Erythroblast (primary cell): ENCODE measurements around the gene ERI2.
"Not testable (repeated sequence)": the region's sequence is repeated elsewhere in the genome, so short reads cannot be mapped to it uniquely, and the experiment has no call there.

Experiments
- DNase-seq, 2 experiments: peaks; one replicate each; lab custom pipeline; 2025; lab: John Stamatoyannopoulos, UW
- GATA1 ChIP-seq: IDR thresholded peaks from 2 replicates; pipeline ENCODE4 v1.6.1; 2011; ENCODE audit warnings: low read depth, mild to moderate bottlenecking, control low read depth, low read length, moderate library complexity
- POLR2A ChIP-seq: IDR thresholded peaks from 2 replicates; pipeline ENCODE4 v1.6.1; 2011; ENCODE audit warnings: mild to moderate bottlenecking, low read length

ERI2 gene

DNA sequence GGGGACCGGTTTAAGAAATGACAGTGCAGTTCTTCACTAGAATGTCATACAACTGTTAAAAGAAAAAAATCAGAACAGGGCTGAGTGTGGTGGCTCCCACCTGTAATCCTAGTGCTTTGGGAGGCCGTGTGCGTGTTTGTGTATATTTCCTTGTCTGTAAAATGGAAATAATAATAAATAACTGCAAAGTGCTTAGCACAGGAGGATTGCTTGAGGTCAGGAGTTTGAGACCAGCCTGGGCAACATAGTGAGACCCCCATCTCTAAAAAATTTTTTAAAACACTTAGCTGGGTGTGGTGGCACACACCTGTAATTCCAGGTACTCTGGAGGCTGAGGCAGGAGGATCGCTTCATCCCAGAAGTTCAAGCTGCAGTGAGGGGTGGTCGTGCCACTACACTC lies 40.0 kb downstream of the ERI2 start:
- TF ChIP-seq POLR2A (no peak), GATA1 (no peak)
- no peak for DNase-seq

GRCh38 chr16:20765732-20766131 lies 40.5 kb downstream of the ERI2 start:
- TF ChIP-seq GATA1 (no peak), POLR2A (no peak)

GRCh38 chr16:20764448-20764847 lies 41.8 kb downstream of the ERI2 start:
- not testable (repeated sequence) for DNase-seq

More at GRCh38 chr16:20765732-20766131, 40.5 kb downstream of the ERI2 start:
- no peak for DNase-seq

- TF ChIP-seq POLR2A (peak; percentile 48), GATA1 (no peak)
- DNase-seq, result peak; percentile 52 to 64
These were observed 42.6 kb downstream of the ERI2 start, which contains the start of gene ACSM3 for GRCh38 chr16:20763461-20764232. Gene ACSM3 (plus strand): TSS chr16:20764014. CDS start chr16:20770035, 6,021 bp downstream.

GRCh38 chr16:20762404-20763123 lies 43.7 kb downstream of the ERI2 start:
- no peak for DNase-seq

DNA sequence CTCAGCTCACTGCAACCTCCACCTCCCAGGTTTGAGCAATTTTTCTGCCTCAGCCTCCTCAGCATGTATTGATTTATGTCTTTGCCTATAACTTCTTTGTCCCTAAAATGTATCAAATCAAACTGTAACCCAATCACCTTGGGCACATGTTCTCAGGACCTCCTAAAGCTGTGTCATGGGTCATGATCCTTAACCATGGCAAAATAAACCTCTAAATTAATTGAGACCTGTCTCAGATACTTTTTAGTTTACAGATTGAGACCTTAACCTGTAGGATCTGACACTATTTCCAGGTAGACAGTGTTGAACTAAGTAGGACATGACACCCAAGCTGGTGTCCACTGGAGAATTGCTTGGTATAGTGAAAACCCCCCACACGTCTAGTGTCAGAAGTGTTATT lies 45.1 kb downstream of the ERI2 start:
- no peak for TF ChIP-seq POLR2A
- DNase-seq, result no peak

More at GRCh38 chr16:20762404-20763123, 43.7 kb downstream of the ERI2 start:
- no peak for TF ChIP-seq GATA1
- no peak for TF ChIP-seq POLR2A

GRCh38 chr16:20760346-20760745 lies 45.9 kb downstream of the ERI2 start:
- TF ChIP-seq POLR2A (no peak), GATA1 (no peak)
- DNase-seq, result no peak

DNA sequence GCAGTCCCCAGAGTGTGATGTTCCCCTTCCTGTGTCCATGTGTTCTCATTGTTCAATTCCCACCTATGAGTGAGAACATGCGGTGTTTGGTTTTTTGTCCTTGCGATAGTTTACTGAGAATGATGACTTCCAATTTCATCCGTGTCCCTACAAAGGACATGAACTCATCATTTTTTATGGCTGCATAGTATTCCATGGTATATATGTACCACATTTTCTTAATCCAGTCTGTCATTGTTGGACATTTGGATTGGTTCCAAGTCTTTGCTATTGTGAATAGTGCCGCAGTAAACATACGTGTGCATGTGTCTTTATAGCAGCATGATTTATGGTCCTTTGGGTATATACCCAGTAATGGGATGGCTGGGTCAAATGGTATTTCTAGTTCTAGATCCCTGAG lies 50.5 kb downstream of the ERI2 start:
- not testable (repeated sequence) for DNase-seq

GRCh38 chr16:20755238-20755637 lies 51.0 kb downstream of the ERI2 start:
- no peak for TF ChIP-seq POLR2A
- no peak for TF ChIP-seq GATA1
- DNase-seq, result no peak

DNA sequence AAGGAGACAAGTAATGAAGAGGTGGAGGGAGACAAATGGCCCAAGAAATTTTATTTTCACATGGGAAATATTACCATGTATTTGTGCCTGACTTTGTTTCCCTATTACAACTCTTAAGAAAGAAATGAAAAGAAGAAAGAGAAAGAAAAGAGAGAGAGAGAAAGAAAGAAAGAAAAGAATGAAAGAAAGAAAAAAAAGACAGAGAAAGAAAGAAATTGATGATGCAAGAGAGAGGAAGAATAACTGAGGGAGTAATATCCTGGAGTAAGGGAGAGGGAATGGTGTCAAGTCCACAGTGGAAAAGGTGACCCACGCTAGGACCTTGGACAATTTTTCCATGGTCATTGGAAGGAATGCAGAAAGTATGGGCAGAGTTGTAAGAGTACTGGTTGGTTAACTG lies 52.5 kb downstream of the ERI2 start:
- no peak for TF ChIP-seq POLR2A
- no peak for TF ChIP-seq GATA1
- no peak for DNase-seq

GRCh38 chr16:20750558-20750957 lies 55.7 kb downstream of the ERI2 start:
- DNase-seq, result no peak
- TF ChIP-seq GATA1 (no peak), POLR2A (no peak)

- no peak for TF ChIP-seq GATA1
- no peak for TF ChIP-seq POLR2A
- no peak for DNase-seq
These were observed 56.8 kb downstream of the ERI2 start for GRCh38 chr16:20749474-20749873.

DNA sequence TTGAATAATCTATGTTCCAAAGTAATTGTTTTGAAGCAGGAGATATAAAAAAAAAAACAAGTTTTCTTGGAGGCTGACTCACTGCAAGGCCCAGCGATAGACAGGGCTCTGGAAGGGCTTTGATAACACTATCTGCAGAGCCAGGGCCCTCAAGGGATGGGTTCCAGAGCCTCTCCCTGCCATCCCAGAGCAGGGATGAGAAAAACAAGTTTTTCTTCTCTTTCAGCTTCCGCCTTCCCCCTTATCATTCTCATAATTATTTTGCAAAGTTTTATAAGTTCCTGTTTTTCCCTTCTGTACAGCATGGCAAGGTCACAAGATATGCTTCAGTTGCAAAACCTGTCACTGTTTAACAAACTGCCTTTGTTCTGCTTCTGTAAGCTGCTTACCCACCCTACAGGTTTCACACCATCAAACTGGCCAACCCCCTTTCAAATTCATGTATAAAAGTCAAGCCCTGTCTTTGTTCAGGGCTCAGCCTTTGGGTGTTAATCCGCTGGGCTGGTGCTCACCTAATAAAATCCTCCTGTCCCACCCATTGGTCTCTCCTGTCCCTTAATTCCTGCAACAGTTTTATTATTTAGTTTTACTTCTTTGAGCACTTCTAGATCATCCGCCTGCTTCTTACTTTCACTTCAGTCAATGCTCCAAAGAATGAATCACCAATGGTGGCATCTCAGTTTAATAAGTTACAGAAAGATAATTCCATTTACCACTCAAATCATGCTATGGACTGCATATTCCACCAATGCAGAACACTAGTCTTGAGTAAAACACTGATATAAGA lies 59.0 kb downstream of the ERI2 start:
- TF ChIP-seq GATA1 (no peak), POLR2A (no peak)
- peak; percentile 82 to 87 for DNase-seq

GRCh38 chr16:20746461-20746860 lies 59.8 kb downstream of the ERI2 start:
- no peak for DNase-seq
- TF ChIP-seq GATA1, result no peak
- no peak for TF ChIP-seq POLR2A
